Kidney (tissue), 14 donors: Measurements from ENCODE around the gene KRTAP2-4. TPM values are rescaled to one million over a fixed set of nuclear protein-coding genes. Genes with fewer than 3 reads are reported as not detected.
"Not testable (repeated sequence)": the region's sequence is repeated elsewhere in the genome, so short reads cannot be mapped to it uniquely, and the experiment has no call there.

Experiments
- DNase-seq, 5 donors: peaks; one replicate each; pipeline ENCODE4 v3.0.0-alpha.2; 2013 to 2020
- FAIRE-seq: peaks from 2 replicates; lab custom pipeline; 2012; peaks lifted over from hg19 to GRCh38; lab: Jason Lieb, UNC
- H3K27ac ChIP-seq, 2 donors: one replicate each; pipeline ENCODE4 v1.7.0; 2013; ENCODE audit warnings: low read depth in 2 of 2, low read length in 2 of 2, inconsistent platforms in 1 of 2
- H3K27me3 ChIP-seq: one replicate; pipeline ENCODE4 v1.7.1; 2013; ENCODE audit warnings: low read length, inconsistent platforms; ENCODE audit not compliant: control insufficient read depth, insufficient read depth
- H3K36me3 ChIP-seq, 3 donors: one replicate each; pipeline versions ENCODE4 v1.7.0 to v1.7.1; 2013; ENCODE audit warnings: low read length in 3 of 3, control low read depth in 1 of 3, inconsistent platforms in 1 of 3; ENCODE audit not compliant: insufficient read depth in 3 of 3, control insufficient read depth in 2 of 3
- H3K4me1 ChIP-seq, 3 donors: one replicate each; pipeline versions ENCODE4 v1.7.0 to v1.7.1; 2013; ENCODE audit warnings: low read length in 3 of 3, inconsistent platforms in 1 of 3, low read depth in 1 of 3; ENCODE audit not compliant: control insufficient read depth in 2 of 3, insufficient read depth in 2 of 3
- H3K4me3 ChIP-seq, 3 donors: one replicate each; pipeline versions ENCODE4 v1.7.0 to v1.8.1; 2013; ENCODE audit warnings: low read length in 3 of 3, control low read depth in 1 of 3, inconsistent platforms in 1 of 3
- H3K9ac ChIP-seq, 3 donors: one replicate each; pipeline versions ENCODE4 v1.7.0 to v1.7.1; 2013; ENCODE audit warnings: low read length in 3 of 3, control low read depth in 1 of 3, inconsistent platforms in 1 of 3
- H3K9me3 ChIP-seq, 3 donors: one replicate each; pipeline versions ENCODE4 v1.7.0 to v1.7.1; 2013; ENCODE audit warnings: low read length in 3 of 3, control low read depth in 1 of 3, inconsistent platforms in 1 of 3; ENCODE audit not compliant: control insufficient read depth in 2 of 3, insufficient read depth in 1 of 3
- CTCF ChIP-seq: IDR thresholded peaks from 3 replicates; pipeline ENCODE4 v1.5.1; 2012; ENCODE audit warnings: mild to moderate bottlenecking, moderate library complexity, borderline replicate concordance; ENCODE audit not compliant: insufficient read depth; ENCODE audit errors: extremely low read depth
- intact Hi-C: fragments of 100-400 bp; cut with DNase I; formaldehyde crosslinking; loops from one replicate; pipeline ENCODE4 v1.11.1; 2022
- polyA plus RNA-seq: library from polyadenylated mRNA; stranded (reverse); fragments of 350-450 nt; fragmentation: Illumina TruSeq; extraction: RNeasy Lipid Tissue Mini Kit (QIAGEN cat#74804); gene quantifications from one replicate; pipeline ENCODE4 v1.2.3, GENCODE V29; 2014; ENCODE audit warnings: low read depth, low replicate concordance; ENCODE audit not compliant: insufficient read depth
- total RNA-seq: library from RNA; stranded (reverse); fragmentation: NEBNext Ultra II Directional; extraction: Animal tissue kit (Norgen Biotek cat#: 25700); gene quantifications from one replicate; pipeline ENCODE4 v1.2.1, GENCODE V29; 2021
- donor health status: control.
- donor health status: control.
- donor health status: control.
- donor health status: control.
- donor health status: control.
- donor health status: DM: yes; HTN: yes; CAD: no.
- donor health status: Normal renal cell carcinoma (clear cell type).

Gene KRTAP2-4
- total and polyA plus RNA-seq, 2 donors from 2014 or later, result not detected

- no peaks in the 10 kb centered on the region for H3K36me3 ChIP-seq
- no peak for DNase-seq
- TF ChIP-seq CTCF, result no peak
- H3K4me1 ChIP-seq, result no peaks in the 10 kb centered on the region
- no peak overlapping the region for H3K27ac ChIP-seq
- intact Hi-C loops, result no loop called here
- H3K4me3 ChIP-seq, result no peak overlapping the region
- no peak overlapping the region for H3K9ac ChIP-seq
- H3K9me3 ChIP-seq, result no peaks in the 10 kb centered on the region
- no peak for FAIRE-seq
- H3K27me3 ChIP-seq, result no peaks in the 10 kb centered on the region
Measured at GRCh38 chr17:41063449-41063848, 2.2 kb downstream of the KRTAP2-4 start.

GRCh38 chr17:41061964-41062363, 3.7 kb downstream of the KRTAP2-4 start:
- Histone ChIP-seq H3K9me3 (no peaks in the 10 kb centered on the region), H3K4me3 (no peak overlapping the region), H3K9ac (no peak overlapping the region), H3K4me1 (no peaks in the 10 kb centered on the region), H3K27me3 (no peaks in the 10 kb centered on the region), H3K27ac (no peak overlapping the region), H3K36me3 (no peaks in the 10 kb centered on the region)
- intact Hi-C loops, result no loop called here
- FAIRE-seq (no peak), DNase-seq (no peak)
- no peak for TF ChIP-seq CTCF

- H3K4me1 ChIP-seq, result no peaks in the 10 kb centered on the region
- no peak within 1 kb of the TSS for H3K9ac ChIP-seq
- no peak within 1 kb of the TSS for H3K27ac ChIP-seq
- peak in 2 of 5 donors; percentile 8 to 14 for DNase-seq
- H3K9me3 ChIP-seq, result no peaks in the 10 kb centered on the region
- no peak for FAIRE-seq
- H3K36me3 ChIP-seq, result no peaks in the 10 kb centered on the region
- H3K4me3 ChIP-seq, result no peak within 1 kb of the TSS
- intact Hi-C loops, result no loop called here
- TF ChIP-seq CTCF, result no peak
- no peaks in the 10 kb centered on the region for H3K27me3 ChIP-seq
Measured at GRCh38 chr17:41060052-41060604, 5.6 kb downstream of the KRTAP2-4 start, which contains the start of gene KRTAP2-3. KRTAP2-3 (minus strand) TSS chr17:41060114; CDS start chr17:41060050, 64 bp downstream.

GRCh38 chr17:41059276-41060051, 6.2 kb downstream of the KRTAP2-4 start:
- FAIRE-seq, H3K4me1 ChIP-seq, H3K27me3 ChIP-seq, H3K9ac ChIP-seq, intact Hi-C loops, H3K27ac ChIP-seq, H3K4me3 ChIP-seq, H3K36me3 ChIP-seq, H3K9me3 ChIP-seq: not testable (repeated sequence)
- DNase-seq, result peak in 1 of 5 donors; percentile 12
